A549 (cell line): ENCODE data around the gene ZNF536. TPM values are rescaled to one million over a fixed set of nuclear protein-coding genes. Genes with fewer than 3 reads are reported as not detected.

Experiments used
- ATAC-seq, 2 experiments: fragments of 200-7000 bp in 1 of 2; fragments of >200 bp in 1 of 2; cut with Nextera tagmentation in 1 of 2; cut with Tn5 transposase in 1 of 2; 3 replicates each; pipeline versions ENCODE4 v1.8.0 to v1.9.1; 2018 to 2020; ENCODE audit warnings: mild to moderate bottlenecking in 1 of 2, moderate library complexity in 1 of 2
- CTCF ChIA-PET: fragments of 300-600 bp; sonication (Branson Sonifier 250); formaldehyde crosslinking; extraction: SDS; loops from one replicate; lab custom pipeline; 2021; ENCODE audit warnings: antibody characterized with exemption, inconsistent platforms; lab: Yijun Ruan, JAX
- POLR2A ChIA-PET: fragments of 350-600 bp; formaldehyde crosslinking; extraction: SDS; loops from one replicate; lab custom pipeline; 2021; ENCODE audit warnings: antibody characterized with exemption, inconsistent platforms; lab: Yijun Ruan, JAX
- DNase-seq, 2 experiments: peaks; one replicate each; pipeline versions ENCODE4 v3.0.0 to v3.0.0-alpha.2; 2011 to 2016; ENCODE audit warnings: low read depth in 1 of 2, low spot score in 1 of 2
- FAIRE-seq: peaks from 2 replicates; lab custom pipeline; 2011; peaks lifted over from hg19 to GRCh38; lab: Jason Lieb, UNC
- H3K27ac ChIP-seq, 2 experiments: fragments of >200 bp; sonication (Bioruptor Twin); formaldehyde crosslinking; 3 replicates each; pipeline ENCODE4 v1.5.1; 2016 to 2017
- H3K4me1 ChIP-seq: fragments of >200 bp; sonication (Bioruptor Twin); formaldehyde crosslinking; 3 replicates; pipeline ENCODE4 v1.6.1; 2016
- H3K4me2 ChIP-seq: fragments of >200 bp; sonication (Bioruptor Twin); formaldehyde crosslinking; 3 replicates; pipeline ENCODE4 v1.6.1; 2016
- H3K4me3 ChIP-seq: fragments of >200 bp; sonication (Bioruptor Twin); formaldehyde crosslinking; 3 replicates; pipeline ENCODE4 v1.5.1; 2016
- H3K9me3 ChIP-seq: fragments of >200 bp; sonication (Bioruptor Twin); formaldehyde crosslinking; 3 replicates; pipeline ENCODE4 v1.6.1; 2016
- CBX2 ChIP-seq: fragments of 200-600 bp; sonication (generic); IDR thresholded peaks from 2 replicates; pipeline ENCODE4 v1.6.1; 2016; ENCODE audit warnings: low read depth, mild to moderate bottlenecking, borderline replicate concordance
- CHD4 ChIP-seq: fragments of 200-600 bp; sonication (generic); IDR thresholded peaks from 2 replicates; pipeline ENCODE4 v1.6.1; 2016; ENCODE audit warnings: antibody characterized with exemption, mild to moderate bottlenecking, borderline replicate concordance
- EHF ChIP-seq: fragments of 250-450 bp; sonication (Bioruptor Pico); IDR thresholded peaks from 2 replicates; pipeline ENCODE4 v1.5.0; 2020; ENCODE audit warnings: mild to moderate bottlenecking
- EP300 ChIP-seq, 2 experiments: fragments of >200 bp; sonication (Bioruptor Twin); formaldehyde crosslinking; IDR thresholded peaks; 2 replicates in 1 of 2; 3 replicates in 1 of 2; pipeline ENCODE4 v1.6.1; 2016 to 2017
- FOSB ChIP-seq: fragments of 250-450 bp; sonication (Bioruptor Pico); IDR thresholded peaks from 2 replicates; pipeline ENCODE4 v1.5.0; 2020; ENCODE audit warnings: mild to moderate bottlenecking, moderate library complexity
- FOSL2 ChIP-seq, 2 experiments: fragments of 450-650 bp in 1 of 2; fragments of >200 bp in 1 of 2; sonication (Bioruptor Twin) in 1 of 2; formaldehyde crosslinking; IDR thresholded peaks; 2 replicates each; pipeline versions ENCODE4 v1.5.0 to v1.6.1; 2016 to 2020; ENCODE audit warnings: mild to moderate bottlenecking in 1 of 2, moderate library complexity in 1 of 2
- JUNB ChIP-seq: fragments of >200 bp; sonication (Bioruptor Twin); formaldehyde crosslinking; IDR thresholded peaks from 2 replicates; pipeline ENCODE4 v1.6.1; 2016
- KDM1A ChIP-seq: fragments of 200-600 bp; sonication (generic); IDR thresholded peaks from 2 replicates; pipeline ENCODE4 v1.6.1; 2016; ENCODE audit warnings: low read depth, mild to moderate bottlenecking
- MAFK ChIP-seq: fragments of 450-650 bp; IDR thresholded peaks from 2 replicates; pipeline ENCODE4 v1.6.1; 2014; ENCODE audit not compliant: partially characterized antibody
- MYC ChIP-seq: IDR thresholded peaks from 2 replicates; pipeline ENCODE4 v1.6.1; 2012; ENCODE audit warnings: mild to moderate bottlenecking, inconsistent platforms, low read length, improper control_type of control experiment, borderline replicate concordance
- NPAS2 ChIP-seq: fragments of 250-450 bp; sonication (Bioruptor Pico); IDR thresholded peaks from 2 replicates; pipeline ENCODE4 v1.8.0; 2022; ENCODE audit warnings: mild to moderate bottlenecking, moderate library complexity, borderline replicate concordance
- RAD21 ChIP-seq, 2 experiments: fragments of >200 bp in 1 of 2; sonication (Bioruptor Twin) in 1 of 2; formaldehyde crosslinking in 1 of 2; IDR thresholded peaks in 1 of 2; conservative IDR thresholded peaks in 1 of 2; 2 replicates in 1 of 2; 3 replicates in 1 of 2; pipeline ENCODE4 v1.6.1; 2012 to 2018; ENCODE audit warnings: inconsistent platforms in 1 of 2
- RCOR1 ChIP-seq: fragments of 150-350 bp; IDR thresholded peaks from 2 replicates; pipeline ENCODE4 v1.6.1; 2014; ENCODE audit warnings: antibody characterized with exemption, low read length, low read depth
- RFX5 ChIP-seq: fragments of 450-650 bp; IDR thresholded peaks from 2 replicates; pipeline ENCODE4 v1.7.1; 2014; ENCODE audit warnings: antibody characterized with exemption, mild to moderate bottlenecking, moderate library complexity
- RNF2 ChIP-seq: fragments of 200-600 bp; sonication (generic); IDR thresholded peaks from 2 replicates; pipeline ENCODE4 v1.6.1; 2016; ENCODE audit warnings: low read depth, mild to moderate bottlenecking, antibody characterized with exemption, moderate library complexity, borderline replicate concordance
- SREBF2 ChIP-seq: fragments of 450-650 bp; IDR thresholded peaks from 2 replicates; pipeline ENCODE4 v1.6.1; 2014; ENCODE audit warnings: mild to moderate bottlenecking, moderate library complexity
- TP53 ChIP-seq: fragments of 250-450 bp; sonication (Bioruptor Pico); IDR thresholded peaks from 2 replicates; pipeline ENCODE4 v1.5.0; 2021; ENCODE audit warnings: mild to moderate bottlenecking, moderate library complexity
- ZFP36 ChIP-seq: fragments of 450-650 bp; IDR thresholded peaks from 2 replicates; pipeline ENCODE4 v1.6.1; 2014; ENCODE audit warnings: borderline replicate concordance; ENCODE audit not compliant: partially characterized antibody
- ZNF302 ChIP-seq: fragments of 250-450 bp; sonication (Bioruptor Pico); IDR thresholded peaks from 2 replicates; pipeline ENCODE4 v1.9.0; 2021; ENCODE audit warnings: inconsistent platforms, mild to moderate bottlenecking, moderate library complexity
- WGBS: methylation state at CpG from one replicate; pipeline ENCODE4 v1.1.6; 2017; ENCODE audit errors: missing lambda C conversion rate; 5-methylcytosine and 5-hydroxymethylcytosine counted together
- polyA plus RNA-seq, 4 experiments: library from polyadenylated mRNA; depleted of rRNA in 3 of 4; stranded (reverse); fragments of >200 nt; fragmentation: RNase III in 1 of 4; extraction: RNeasy Plus Mini Kit Qiagen cat#74134 plus additional on column Dnase treatment in 1 of 4; gene quantifications; 2 replicates in 3 of 4; 3 replicates in 1 of 4; pipeline ENCODE4 v1.2.3, GENCODE V29; 2011 to 2017
- TF ChIP-seq, protein P1 (sequence below): fragments of 150-350 bp; IDR thresholded peaks from 2 replicates; pipeline ENCODE4 v1.6.1; 2014; ENCODE audit warnings: low read depth, mild to moderate bottlenecking, low read length
- TF ChIP-seq, protein P2 (sequence below): fragments of 200-600 bp; sonication (generic); IDR thresholded peaks from 2 replicates; pipeline ENCODE4 v1.6.1; 2016; ENCODE audit warnings: antibody characterized with exemption, mild to moderate bottlenecking, moderate library complexity
- TF ChIP-seq, protein P3 (sequence below): fragments of 250-450 bp; sonication (Bioruptor Pico); IDR thresholded peaks from 2 replicates; pipeline ENCODE4 v1.5.0; 2021; ENCODE audit warnings: mild to moderate bottlenecking, moderate library complexity, borderline replicate concordance

Gene ZNF536
- polyA plus RNA-seq, 2 of the 4 experiments (the other 2 are of a cell fraction), result not detected

DNA sequence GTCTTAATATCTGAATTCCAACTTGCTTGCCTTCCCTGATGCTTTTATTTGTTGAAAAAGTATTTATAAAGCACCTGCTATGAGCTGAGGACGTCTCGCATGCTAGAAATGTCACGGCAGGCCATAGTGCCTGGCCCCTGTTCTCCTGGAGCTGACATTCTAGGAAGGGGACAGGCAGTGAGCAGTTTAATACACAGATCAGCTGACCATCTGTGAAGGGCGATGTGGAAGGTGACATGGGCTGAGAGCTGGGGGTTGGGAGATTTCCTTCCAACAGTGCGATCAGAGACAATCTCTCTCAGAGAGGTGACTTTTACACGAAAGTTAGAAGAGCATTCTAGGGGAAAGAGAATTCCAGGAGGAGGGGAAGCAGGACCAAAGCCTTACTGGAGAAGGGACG is 153.2 kb downstream of the ZNF536 start:
- WGBS, result 36% methylated on average over 7 of the region's 7 CpGs
- ATAC-seq (no peak), FAIRE-seq (no peak), DNase-seq (no peak)
- Histone ChIP-seq H3K9me3 (no peaks in the 10 kb centered on the region), H3K4me3 (no peak overlapping the region), H3K4me1 (no peaks in the 10 kb centered on the region), H3K27ac (no peak overlapping the region), H3K4me2 (no peak overlapping the region)
- CTCF ChIA-PET, result interaction anchor here (1.0 kb wide), 1 partner anchor 22 kb away, joined by 3 read pairs; no protein-coding TSS in a partner anchor
- POLR2A ChIA-PET, result no interaction called here
- TF ChIP-seq MAFK (no peak), NPAS2 (no peak), SREBF2 (no peak), EHF (CRISPR knock-in tag) (no peak), TP53 (CRISPR knock-in tag) (no peak), RNF2 (no peak), ZNF302 (CRISPR knock-in tag) (no peak), CBX2 (no peak), RAD21 (conservative IDR thresholded peaks at IDR 0.05 in 1 of 2, IDR thresholded peaks at IDR 0.05 in 1 of 2) (no peak), RCOR1 (no peak), EP300 (IDR thresholded peaks at IDR 0.05) (no peak)
- TF ChIP-seq, protein P1, sequence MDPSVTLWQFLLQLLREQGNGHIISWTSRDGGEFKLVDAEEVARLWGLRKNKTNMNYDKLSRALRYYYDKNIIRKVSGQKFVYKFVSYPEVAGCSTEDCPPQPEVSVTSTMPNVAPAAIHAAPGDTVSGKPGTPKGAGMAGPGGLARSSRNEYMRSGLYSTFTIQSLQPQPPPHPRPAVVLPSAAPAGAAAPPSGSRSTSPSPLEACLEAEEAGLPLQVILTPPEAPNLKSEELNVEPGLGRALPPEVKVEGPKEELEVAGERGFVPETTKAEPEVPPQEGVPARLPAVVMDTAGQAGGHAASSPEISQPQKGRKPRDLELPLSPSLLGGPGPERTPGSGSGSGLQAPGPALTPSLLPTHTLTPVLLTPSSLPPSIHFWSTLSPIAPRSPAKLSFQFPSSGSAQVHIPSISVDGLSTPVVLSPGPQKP, result no peak

DNA sequence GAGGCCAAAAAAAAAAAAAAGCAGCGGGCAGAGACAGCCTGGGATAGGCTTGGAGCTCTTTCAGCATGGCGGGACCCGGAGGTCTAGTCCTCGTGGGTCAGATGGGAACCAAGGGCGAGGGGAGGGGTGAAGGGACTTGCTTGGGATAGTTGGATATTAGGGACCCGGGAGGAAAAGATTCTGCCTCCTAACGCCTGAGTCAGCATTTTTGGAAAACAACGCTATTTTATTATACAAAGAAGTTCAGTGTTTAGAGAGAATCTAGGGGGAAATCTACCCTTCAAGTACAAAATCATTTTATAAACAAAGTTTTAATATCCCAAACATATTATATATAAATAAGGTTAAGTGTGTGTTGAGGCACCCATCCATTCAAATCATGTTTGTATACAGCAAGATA is 156.7 kb downstream of the ZNF536 start:
- TF ChIP-seq RAD21 (conservative IDR thresholded peaks at IDR 0.05 in 1 of 2, IDR thresholded peaks at IDR 0.05 in 1 of 2) (no peak), MAFK (peak; percentile 97)
- TF ChIP-seq, all 56 proteins: peak for 1
- WGBS, result 21% methylated on average over 8 of the region's 8 CpGs
- Histone ChIP-seq H3K4me3 (no peak overlapping the region), H3K27ac (no peak overlapping the region), H3K4me1 (no peaks in the 10 kb centered on the region), H3K9me3 (no peaks in the 10 kb centered on the region), H3K4me2 (no peak overlapping the region)
- DNase-seq, result no peak
- POLR2A ChIA-PET, result no interaction called here
- FAIRE-seq, result no peak
- ATAC-seq, result no peak
- CTCF ChIA-PET, result no interaction called here

DNA sequence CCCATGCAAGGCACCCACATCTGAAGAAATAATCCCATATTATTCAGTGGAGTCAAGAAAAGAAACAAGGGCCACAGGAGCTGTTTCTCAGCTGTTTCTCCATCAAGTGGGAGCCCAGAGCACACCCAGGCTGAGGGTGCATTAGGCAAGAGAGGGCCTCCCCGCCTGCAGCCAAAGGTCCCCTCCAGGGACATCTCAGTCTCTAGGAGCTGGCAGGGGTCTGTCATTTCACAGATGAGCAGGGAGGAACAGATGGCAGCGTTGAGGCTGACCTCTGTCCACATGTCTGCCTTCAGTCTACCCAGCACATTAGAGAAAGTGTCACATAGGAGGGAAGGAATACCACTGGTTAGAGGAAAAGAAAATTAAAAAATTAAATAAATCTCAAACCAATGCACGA is 157.7 kb downstream of the ZNF536 start:
- ATAC-seq, result no peak
- no peak for FAIRE-seq

More for the DNA sequence above, 157.7 kb downstream of the ZNF536 start:
- WGBS, result under 1% methylated on average over 3 of the region's 3 CpGs
- POLR2A ChIA-PET, result no interaction called here
- Histone ChIP-seq H3K4me3 (no peak overlapping the region), H3K27ac (no peak overlapping the region), H3K4me1 (no peaks in the 10 kb centered on the region), H3K9me3 (no peaks in the 10 kb centered on the region), H3K4me2 (no peak overlapping the region)
- CTCF ChIA-PET, result no interaction called here
- no peak for TF ChIP-seq JUNB
- TF ChIP-seq KDM1A, result no peak
- TF ChIP-seq FOSB (CRISPR knock-in tag), result no peak
- TF ChIP-seq, protein P2, sequence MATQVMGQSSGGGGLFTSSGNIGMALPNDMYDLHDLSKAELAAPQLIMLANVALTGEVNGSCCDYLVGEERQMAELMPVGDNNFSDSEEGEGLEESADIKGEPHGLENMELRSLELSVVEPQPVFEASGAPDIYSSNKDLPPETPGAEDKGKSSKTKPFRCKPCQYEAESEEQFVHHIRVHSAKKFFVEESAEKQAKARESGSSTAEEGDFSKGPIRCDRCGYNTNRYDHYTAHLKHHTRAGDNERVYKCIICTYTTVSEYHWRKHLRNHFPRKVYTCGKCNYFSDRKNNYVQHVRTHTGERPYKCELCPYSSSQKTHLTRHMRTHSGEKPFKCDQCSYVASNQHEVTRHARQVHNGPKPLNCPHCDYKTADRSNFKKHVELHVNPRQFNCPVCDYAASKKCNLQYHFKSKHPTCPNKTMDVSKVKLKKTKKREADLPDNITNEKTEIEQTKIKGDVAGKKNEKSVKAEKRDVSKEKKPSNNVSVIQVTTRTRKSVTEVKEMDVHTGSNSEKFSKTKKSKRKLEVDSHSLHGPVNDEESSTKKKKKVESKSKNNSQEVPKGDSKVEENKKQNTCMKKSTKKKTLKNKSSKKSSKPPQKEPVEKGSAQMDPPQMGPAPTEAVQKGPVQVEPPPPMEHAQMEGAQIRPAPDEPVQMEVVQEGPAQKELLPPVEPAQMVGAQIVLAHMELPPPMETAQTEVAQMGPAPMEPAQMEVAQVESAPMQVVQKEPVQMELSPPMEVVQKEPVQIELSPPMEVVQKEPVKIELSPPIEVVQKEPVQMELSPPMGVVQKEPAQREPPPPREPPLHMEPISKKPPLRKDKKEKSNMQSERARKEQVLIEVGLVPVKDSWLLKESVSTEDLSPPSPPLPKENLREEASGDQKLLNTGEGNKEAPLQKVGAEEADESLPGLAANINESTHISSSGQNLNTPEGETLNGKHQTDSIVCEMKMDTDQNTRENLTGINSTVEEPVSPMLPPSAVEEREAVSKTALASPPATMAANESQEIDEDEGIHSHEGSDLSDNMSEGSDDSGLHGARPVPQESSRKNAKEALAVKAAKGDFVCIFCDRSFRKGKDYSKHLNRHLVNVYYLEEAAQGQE, result no peak
- no peak for TF ChIP-seq ZFP36
- TF ChIP-seq, protein P3, sequence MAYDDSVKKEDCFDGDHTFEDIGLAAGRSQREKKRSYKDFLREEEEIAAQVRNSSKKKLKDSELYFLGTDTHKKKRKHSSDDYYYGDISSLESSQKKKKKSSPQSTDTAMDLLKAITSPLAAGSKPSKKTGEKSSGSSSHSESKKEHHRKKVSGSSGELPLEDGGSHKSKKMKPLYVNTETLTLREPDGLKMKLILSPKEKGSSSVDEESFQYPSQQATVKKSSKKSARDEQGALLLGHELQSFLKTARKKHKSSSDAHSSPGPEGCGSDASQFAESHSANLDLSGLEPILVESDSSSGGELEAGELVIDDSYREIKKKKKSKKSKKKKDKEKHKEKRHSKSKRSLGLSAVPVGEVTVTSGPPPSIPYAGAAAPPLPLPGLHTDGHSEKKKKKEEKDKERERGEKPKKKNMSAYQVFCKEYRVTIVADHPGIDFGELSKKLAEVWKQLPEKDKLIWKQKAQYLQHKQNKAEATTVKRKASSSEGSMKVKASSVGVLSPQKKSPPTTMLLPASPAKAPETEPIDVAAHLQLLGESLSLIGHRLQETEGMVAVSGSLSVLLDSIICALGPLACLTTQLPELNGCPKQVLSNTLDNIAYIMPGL, result no peak
- TF ChIP-seq EP300 (IDR thresholded peaks at IDR 0.05), result no peak
- no peak for TF ChIP-seq CHD4
- no peak for TF ChIP-seq RFX5
- TF ChIP-seq FOSL2 (IDR thresholded peaks at IDR 0.05), result no peak
- no peak for TF ChIP-seq FOSL2 (CRISPR knock-in tag; IDR thresholded peaks at IDR 0.05)
- TF ChIP-seq SREBF2, result no peak
- no peak for TF ChIP-seq MYC
- DNase-seq, result no peak
